Esophagus muscularis mucosa (tissue), 4 donors: ENCODE data around the gene C4orf36. TPM values are rescaled to one million over a fixed set of nuclear protein-coding genes. Genes with fewer than 3 reads are reported as not detected.
A peak's percentile ranks its signal among the peaks of the same experiment; 100 is the strongest.

Experiments
- DNase-seq: peaks from one replicate; pipeline ENCODE4 v3.0.0-alpha.2; 2017; ENCODE audit errors: extremely low spot score
- H3K27ac ChIP-seq, 4 donors: fragments of 200-600 bp; sonication (generic); replicated peaks in 1 of 4; 1 replicate in 3 of 4; 2 replicates in 1 of 4; pipeline ENCODE4 v1.5.1; 2016 to 2019; ENCODE audit warnings: mild to moderate bottlenecking in 1 of 4
- H3K27me3 ChIP-seq, 4 donors: fragments of 200-600 bp; sonication (generic); one replicate each; pipeline versions ENCODE4 v1.5.1 to v1.6.0; 2016 to 2019
- H3K36me3 ChIP-seq, 4 donors: fragments of 200-600 bp; sonication (generic); one replicate each; pipeline ENCODE4 v1.5.1; 2016 to 2019
- H3K4me1 ChIP-seq, 4 donors: fragments of 200-600 bp; sonication (generic); one replicate each; pipeline ENCODE4 v1.5.1; 2016 to 2019
- H3K4me3 ChIP-seq, 4 donors: fragments of 200-600 bp; sonication (generic); 1 replicate in 2 of 4; 2 replicates in 2 of 4; pipeline ENCODE4 v1.5.1; 2016 to 2019; ENCODE audit warnings: mild to moderate bottlenecking in 4 of 4, moderate library complexity in 1 of 4
- H3K9me3 ChIP-seq, 4 donors: fragments of 200-600 bp; sonication (generic); 1 replicate in 3 of 4; 2 replicates in 1 of 4; pipeline ENCODE4 v1.5.1; 2016 to 2019
- EP300 ChIP-seq: sonication (generic); formaldehyde crosslinking; IDR thresholded peaks from one replicate; pipeline ENCODE4 v1.6.1; 2017; ENCODE audit warnings: antibody characterized with exemption
- POLR2A ChIP-seq: fragments of 450-650 bp; IDR thresholded peaks from one replicate; pipeline ENCODE4 v1.6.1; 2017; ENCODE audit warnings: antibody characterized with exemption, moderate library complexity, mild to moderate bottlenecking, low read depth
- POLR2AphosphoS5 ChIP-seq, 2 donors: sonication (generic); formaldehyde crosslinking; IDR thresholded peaks; one replicate each; pipeline ENCODE4 v1.6.1; 2017; ENCODE audit warnings: antibody characterized with exemption in 2 of 2
- WGBS: methylation state at CpG from one replicate; pipeline ENCODE4 v1.1.5; 2018; 5-methylcytosine and 5-hydroxymethylcytosine counted together
- intact Hi-C: fragments of 100-400 bp; cut with DNase I; formaldehyde crosslinking; loops from one replicate; pipeline ENCODE4 v1.15.1; 2023
- total RNA-seq, 4 donors: library from RNA; depleted of rRNA; stranded (reverse); fragments of >200 nt; gene quantifications; one replicate each; pipeline versions ENCODE4 v1.1.0 to v1.2.1, GENCODE V29; 2016
- TF ChIP-seq, protein P1 (sequence below), 3 experiments: fragments of 200-600 bp in 2 of 3; fragments of 450-650 bp in 1 of 3; sonication (generic) in 2 of 3; IDR thresholded peaks; one replicate each; pipeline ENCODE4 v1.5.1; 2017 to 2019; ENCODE audit warnings: antibody characterized with exemption in 3 of 3, mild to moderate bottlenecking in 2 of 3, moderate library complexity in 1 of 3

C4orf36 gene
- total RNA-seq, 4 donors from 2014 or later, result 1.3 TPM; not detected in 3

DNA sequence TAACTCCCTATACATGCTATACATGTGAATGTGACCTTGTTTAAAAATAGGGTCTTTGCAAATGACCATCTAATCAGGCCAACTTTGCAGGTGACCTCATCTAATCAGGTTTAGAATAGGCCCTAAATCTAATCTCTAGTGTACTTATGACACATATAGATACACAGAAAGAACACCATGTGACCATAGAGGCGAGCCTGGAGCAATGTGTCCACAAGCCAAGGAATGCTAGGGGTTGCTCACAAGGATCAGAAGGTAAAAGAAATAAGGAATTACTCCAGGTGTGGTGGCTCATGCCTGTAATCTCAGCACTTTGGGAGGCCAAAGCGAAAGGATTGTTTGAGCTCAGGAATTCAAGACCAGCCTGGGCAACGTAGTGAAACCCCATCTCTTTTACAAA, 9.6 kb upstream of the C4orf36 start:
- no peak for DNase-seq
- no peak for TF ChIP-seq POLR2A
- TF ChIP-seq POLR2AphosphoS5 (IDR thresholded peaks at IDR 0.05), result no peak
- TF ChIP-seq, protein P1, sequence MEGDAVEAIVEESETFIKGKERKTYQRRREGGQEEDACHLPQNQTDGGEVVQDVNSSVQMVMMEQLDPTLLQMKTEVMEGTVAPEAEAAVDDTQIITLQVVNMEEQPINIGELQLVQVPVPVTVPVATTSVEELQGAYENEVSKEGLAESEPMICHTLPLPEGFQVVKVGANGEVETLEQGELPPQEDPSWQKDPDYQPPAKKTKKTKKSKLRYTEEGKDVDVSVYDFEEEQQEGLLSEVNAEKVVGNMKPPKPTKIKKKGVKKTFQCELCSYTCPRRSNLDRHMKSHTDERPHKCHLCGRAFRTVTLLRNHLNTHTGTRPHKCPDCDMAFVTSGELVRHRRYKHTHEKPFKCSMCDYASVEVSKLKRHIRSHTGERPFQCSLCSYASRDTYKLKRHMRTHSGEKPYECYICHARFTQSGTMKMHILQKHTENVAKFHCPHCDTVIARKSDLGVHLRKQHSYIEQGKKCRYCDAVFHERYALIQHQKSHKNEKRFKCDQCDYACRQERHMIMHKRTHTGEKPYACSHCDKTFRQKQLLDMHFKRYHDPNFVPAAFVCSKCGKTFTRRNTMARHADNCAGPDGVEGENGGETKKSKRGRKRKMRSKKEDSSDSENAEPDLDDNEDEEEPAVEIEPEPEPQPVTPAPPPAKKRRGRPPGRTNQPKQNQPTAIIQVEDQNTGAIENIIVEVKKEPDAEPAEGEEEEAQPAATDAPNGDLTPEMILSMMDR (IDR thresholded peaks at IDR 0.05), result no peak
- no peak for TF ChIP-seq EP300
- H3K36me3 ChIP-seq, result no peaks in the 10 kb centered on the region
- intact Hi-C loops, result no loop called here
- no peak overlapping the region for H3K4me3 ChIP-seq
- H3K27me3 ChIP-seq, result no peaks in the 10 kb centered on the region
- peaks cover 4 to 12% (median 11%) of the 10 kb centered on the region in 4 donors for H3K4me1 ChIP-seq
- no peaks in the 10 kb centered on the region for H3K9me3 ChIP-seq
- WGBS, result 96% methylated on average over 3 of the region's 3 CpGs
- no peak overlapping the region for H3K27ac ChIP-seq

- H3K9me3 ChIP-seq, result no peaks in the 10 kb centered on the region
- H3K4me3 ChIP-seq, result no peak overlapping the region
- TF ChIP-seq POLR2A (no peak), EP300 (no peak), POLR2AphosphoS5 (IDR thresholded peaks at IDR 0.05) (no peak)
- TF ChIP-seq, protein P1 (IDR thresholded peaks at IDR 0.05), result no peak
- H3K27ac ChIP-seq, result no peak overlapping the region
- whole genome bisulfite sequencing, result 94% methylated on average over 4 of the region's 4 CpGs
- no peaks in the 10 kb centered on the region for H3K36me3 ChIP-seq
- no peaks in the 10 kb centered on the region for H3K27me3 ChIP-seq
- DNase-seq, result no peak
- intact Hi-C loops, result loop anchor here (10.0 kb wide), 1 partner anchor 304 kb away; the partner anchor contains the start of gene PTPN13
- H3K4me1 ChIP-seq, result no peaks in the 10 kb centered on the region
Measured at GRCh38 chr4:86898562-86898961, 6.3 kb upstream of the C4orf36 start.

- Histone ChIP-seq H3K9me3 (no peaks in the 10 kb centered on the region), H3K36me3 (no peaks in the 10 kb centered on the region), H3K4me1 (peaks cover 2 to 15% (median 10%) of the 10 kb centered on the region in 4 donors), H3K27me3 (no peaks in the 10 kb centered on the region), H3K4me3 (no peak overlapping the region), H3K27ac (no peak overlapping the region)
- DNase-seq, result no peak
- TF ChIP-seq POLR2AphosphoS5 (IDR thresholded peaks at IDR 0.05) (no peak), EP300 (no peak), POLR2A (no peak)
- TF ChIP-seq, protein P1 (IDR thresholded peaks at IDR 0.05), result no peak
- WGBS, result 64% methylated on average over 4 of the region's 4 CpGs
- intact Hi-C loops, result loop anchor here (10.0 kb wide), 1 partner anchor 302 kb away; the partner anchor contains the start of gene PTPN13
Measured at GRCh38 chr4:86896596-86896995, 4.4 kb upstream of the C4orf36 start.

- Histone ChIP-seq H3K4me1 (peaks cover 2 to 20% (median 14%) of the 10 kb centered on the region in 4 donors), H3K36me3 (no peaks in the 10 kb centered on the region), H3K4me3 (no peak overlapping the region), H3K27ac (no peak overlapping the region), H3K27me3 (no peaks in the 10 kb centered on the region), H3K9me3 (no peaks in the 10 kb centered on the region)
- 68% methylated on average over 6 of the region's 6 CpGs for WGBS
- DNase-seq, result no peak
- TF ChIP-seq POLR2A, result no peak
- no peak for TF ChIP-seq EP300
- TF ChIP-seq, protein P1 (IDR thresholded peaks at IDR 0.05), result peak; percentile 67 to 71 (median 71)
- TF ChIP-seq POLR2AphosphoS5 (IDR thresholded peaks at IDR 0.05), result no peak
- intact Hi-C loops, result loop anchor here (2.0 to 10.0 kb wide), 2 partner anchors 301 to 399 kb away; partner anchors contain the start of gene PTPN13
Measured at GRCh38 chr4:86895692-86896488, 3.7 kb upstream of the C4orf36 start.
